ENCODE measurements around the gene UBIAD1.

UBIAD1 gene

DNA sequence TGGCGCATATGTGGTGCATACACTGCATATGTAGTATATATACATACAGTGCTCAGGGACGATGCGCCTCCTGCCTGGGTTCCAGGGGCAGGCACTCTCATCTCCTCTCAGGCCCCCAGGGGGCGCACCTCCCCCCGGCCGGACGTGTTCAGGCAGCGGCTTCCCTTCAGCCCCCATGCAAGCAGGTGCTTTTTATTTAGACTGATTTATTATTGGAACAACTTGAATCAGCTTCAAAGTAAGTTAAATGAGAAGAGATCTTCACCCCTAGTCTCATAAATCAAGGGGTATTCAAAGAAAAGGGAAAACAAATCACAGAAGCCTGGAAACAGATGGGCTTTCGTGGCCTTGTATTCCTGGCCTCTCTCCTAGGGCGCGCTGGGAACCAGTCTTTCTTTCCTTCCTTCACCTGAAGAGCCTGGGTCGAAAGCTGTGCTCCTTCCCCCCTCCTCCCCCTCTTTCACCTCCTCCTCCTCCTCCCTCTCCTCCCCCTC lies 64.6 kb downstream of the UBIAD1 start:
- TF ChIP-seq CTCF (IDR thresholded peaks at IDR 0.05; ENCODE audit: extremely low read depth, missing control alignments), result peak; percentile 55
- peak; percentile 72 for DNase-seq (ENCODE audit: low spot score)

Measured in GM20000 (cell line).